Spleen (tissue), 11 donors: Measurements from ENCODE around the gene SH3BP1. TPM values are rescaled to one million over a fixed set of nuclear protein-coding genes. Genes with fewer than 3 reads are reported as not detected.
A peak's percentile ranks its signal among the peaks of the same experiment; 100 is the strongest.

Experiments used
- DNase-seq: peaks from one replicate; pipeline ENCODE4 v3.0.0-alpha.2; 2020
- H3K27ac ChIP-seq, 8 donors: fragments of 200-600 bp; sonication (generic) in 7 of 8; 1 replicate in 4 of 8; 2 replicates in 4 of 8; pipeline versions ENCODE4 v1.5.0 to v1.8.0; 2016 to 2021; ENCODE audit warnings: inconsistent platforms in 4 of 8, mild to moderate bottlenecking in 4 of 8, moderate library complexity in 1 of 8
- H3K27me3 ChIP-seq, 7 donors: fragments of 200-600 bp; sonication (generic) in 6 of 7; replicated peaks in 1 of 7; 1 replicate in 4 of 7; 2 replicates in 3 of 7; pipeline versions ENCODE4 v1.5.0 to v1.8.0; 2016 to 2021; ENCODE audit warnings: inconsistent platforms in 3 of 7, mild to moderate bottlenecking in 1 of 7
- H3K36me3 ChIP-seq, 6 donors: fragments of 200-600 bp; sonication (generic) in 5 of 6; 1 replicate in 4 of 6; 2 replicates in 2 of 6; pipeline versions ENCODE4 v1.5.0 to v1.8.0; 2016 to 2021; ENCODE audit warnings: inconsistent platforms in 2 of 6
- H3K4me1 ChIP-seq, 6 donors: fragments of 200-600 bp; sonication (generic) in 5 of 6; 1 replicate in 3 of 6; 2 replicates in 3 of 6; pipeline versions ENCODE4 v1.5.0 to v1.8.0; 2016 to 2021; ENCODE audit warnings: inconsistent platforms in 3 of 6
- H3K4me3 ChIP-seq, 8 donors: fragments of 200-600 bp; sonication (generic) in 7 of 8; 1 replicate in 4 of 8; 2 replicates in 4 of 8; pipeline versions ENCODE4 v1.5.0 to v1.8.0; 2016 to 2021; ENCODE audit warnings: inconsistent platforms in 4 of 8, mild to moderate bottlenecking in 4 of 8, moderate library complexity in 2 of 8
- H3K9me3 ChIP-seq, 8 donors: fragments of 200-600 bp; sonication (generic) in 7 of 8; 1 replicate in 4 of 8; 2 replicates in 4 of 8; pipeline versions ENCODE4 v1.5.0 to v1.8.0; 2016 to 2021; ENCODE audit warnings: inconsistent platforms in 4 of 8
- CTCF ChIP-seq, 11 experiments: fragments of 200-600 bp in 7 of 11; fragments of 450-650 bp in 4 of 11; sonication (generic) in 4 of 11; IDR thresholded peaks in 8 of 11; conservative IDR thresholded peaks in 3 of 11; 1 replicate in 7 of 11; 2 replicates in 4 of 11; pipeline versions ENCODE4 v1.4.0 to v1.8.0; 2016 to 2021; ENCODE audit warnings: antibody characterized with exemption in 11 of 11, inconsistent platforms in 4 of 11, mild to moderate bottlenecking in 1 of 11
- POLR2A ChIP-seq, 3 donors: fragments of 450-650 bp; IDR thresholded peaks; one replicate each; pipeline ENCODE4 v1.5.1; 2017; ENCODE audit warnings: antibody characterized with exemption in 3 of 3, mild to moderate bottlenecking in 1 of 3
- POLR2AphosphoS5 ChIP-seq, 3 donors: sonication (generic); formaldehyde crosslinking; IDR thresholded peaks; one replicate each; pipeline ENCODE4 v1.5.1; 2017; ENCODE audit warnings: antibody characterized with exemption in 3 of 3
- WGBS, 5 donors: extraction: QIAGEN DNeasy Blood & Tissue Kit in 3 of 5; methylation state at CpG; one replicate each; pipeline versions ENCODE4 v1.1.5 to v1.1.7; 2013 to 2018; 5-methylcytosine and 5-hydroxymethylcytosine counted together
- intact Hi-C: fragments of 100-400 bp; cut with DNase I; formaldehyde crosslinking; loops from one replicate; pipeline ENCODE4 v1.15.0; 2023; ENCODE audit warnings: low total_unique reads
- polyA plus RNA-seq, 3 donors: library from polyadenylated mRNA; stranded (reverse); fragments of 200-250 nt; gene quantifications; one replicate each; pipeline ENCODE4 v1.2.1, GENCODE V29; 2013
- total RNA-seq, 7 donors: library from RNA; depleted of rRNA in 3 of 7; stranded (reverse); fragments of >200 nt in 3 of 7; fragmentation: NEBNext Ultra II Directional in 4 of 7; extraction: Animal tissue kit (Norgen Biotek cat#: 25700) in 4 of 7; gene quantifications; one replicate each; pipeline versions ENCODE4 v1.1.0 to v1.2.1, GENCODE V29; 2016 to 2021
- donor health status: healthy with polysubstance abuse.
- donor health status: DM: no; HTN: no; CAD: no; lungs with moderate emphysema.
- donor health status: DM: no; HTN: no; CAD: no.
- donor health status: Bipolar disorder and iron deficiency.
- donor health status: healthy.
- donor health status: DM: no; HTN: no; CAD: no.
- donor health status: DM: yes; HTN: yes; CAD: no.

SH3BP1 gene
- total and polyA plus RNA-seq, 10 donors: 17.7 to 78.9 (median 57.2) TPM

GRCh38 chr22:37675930-37676735 lies 36.7 kb downstream of the SH3BP1 start:
- intact Hi-C loops: no loop called here
- 6 to 18% (median 7%) methylated on average over 10 to 17 of the region's 17 CpGs for WGBS, 5 donors
- no peak for DNase-seq
- Histone ChIP-seq H3K4me3 (peak overlapping the region; percentile 47 to 87 (median 62)), H3K9me3 (no peaks in the 10 kb centered on the region), H3K27ac (peak overlapping the region; percentile 92 to 99 (median 96)), H3K27me3 (no peaks in the 10 kb centered on the region), H3K4me1 (peaks cover 28 to 82% (median 66%) of the 10 kb centered on the region in 6 donors), H3K36me3 (peaks cover 0 to 25% (median 2%) of the 10 kb centered on the region in 6 donors)
- TF ChIP-seq CTCF (IDR thresholded peaks at IDR 0.05 in 8 of 11, conservative IDR thresholded peaks at IDR 0.05 in 3 of 11) (no peak), POLR2AphosphoS5 (IDR thresholded peaks at IDR 0.05) (no peak), POLR2A (IDR thresholded peaks at IDR 0.05) (no peak)

- intact Hi-C loops: no loop called here
- Histone ChIP-seq H3K4me3 (peak overlapping the region; percentile 47 to 87 (median 62)), H3K36me3 (peaks cover 0 to 25% (median 2%) of the 10 kb centered on the region in 6 donors), H3K27ac (peak overlapping the region; percentile 92 to 99 (median 96)), H3K27me3 (no peaks in the 10 kb centered on the region), H3K9me3 (no peaks in the 10 kb centered on the region), H3K4me1 (peaks cover 33 to 86% (median 72%) of the 10 kb centered on the region in 6 donors)
- TF ChIP-seq CTCF (IDR thresholded peaks at IDR 0.05 in 8 of 11, conservative IDR thresholded peaks at IDR 0.05 in 3 of 11) (peak in 1 of 11 experiments; percentile 31), POLR2AphosphoS5 (IDR thresholded peaks at IDR 0.05) (peak; percentile 88 to 90 (median 89)), POLR2A (IDR thresholded peaks at IDR 0.05) (peak in 1 of 3 donors; percentile 41)
- 0 to 1% (median 0%) methylated on average over 19 to 42 of the region's 42 CpGs for WGBS, 5 donors
- peak; percentile 97 for DNase-seq
Measured at GRCh38 chr22:37676736-37677492, 37.4 kb downstream of the SH3BP1 start.

GRCh38 chr22:37677493-37677974 lies 38.1 kb downstream of the SH3BP1 start:
- no peak for DNase-seq
- Histone ChIP-seq H3K27ac (peak overlapping the region; percentile 92 to 99 (median 96)), H3K9me3 (no peaks in the 10 kb centered on the region), H3K4me3 (peak overlapping the region; percentile 47 to 87 (median 62)), H3K27me3 (no peaks in the 10 kb centered on the region), H3K4me1 (peaks cover 33 to 85% (median 67%) of the 10 kb centered on the region in 6 donors), H3K36me3 (peaks cover 0 to 25% (median 2%) of the 10 kb centered on the region in 6 donors)
- intact Hi-C loops: no loop called here
- WGBS, 5 donors: 39 to 52% (median 48%) methylated on average over 15 of the region's 15 CpGs
- TF ChIP-seq POLR2AphosphoS5 (IDR thresholded peaks at IDR 0.05): no peak

GRCh38 chr22:37678372-37678771 lies 38.9 kb downstream of the SH3BP1 start:
- Histone ChIP-seq H3K9me3 (no peaks in the 10 kb centered on the region), H3K27me3 (no peaks in the 10 kb centered on the region), H3K4me3 (no peak overlapping the region), H3K27ac (peak overlapping the region in 3 of 8 donors; percentile 95 to 99 (median 97)), H3K36me3 (peaks cover 0 to 25% (median 2%) of the 10 kb centered on the region in 6 donors), H3K4me1 (peaks cover 33 to 76% (median 59%) of the 10 kb centered on the region in 6 donors)
- TF ChIP-seq CTCF (IDR thresholded peaks at IDR 0.05 in 8 of 11, conservative IDR thresholded peaks at IDR 0.05 in 3 of 11): no peak
- no peak for TF ChIP-seq POLR2AphosphoS5 (IDR thresholded peaks at IDR 0.05)
- TF ChIP-seq POLR2A (IDR thresholded peaks at IDR 0.05): no peak
- no peak for DNase-seq
- 70 to 82% (median 76%) methylated on average over 18 of the region's 18 CpGs for WGBS, 5 donors
- intact Hi-C loops: no loop called here
